DOHH2 (cell line): ENCODE data around the gene METTL24.

Source experiments
- CTCF ChIP-seq: fragments of 200-600 bp; sonication (generic); IDR thresholded peaks from one replicate; pipeline ENCODE4 v1.5.1; 2014; ENCODE audit warnings: antibody characterized with exemption, mild to moderate bottlenecking, low read depth, low read length; ENCODE audit not compliant: poor library complexity, severe bottlenecking
- EZH2phosphoT487 ChIP-seq: fragments of 200-600 bp; sonication (generic); IDR thresholded peaks from 2 replicates; pipeline ENCODE4 v1.6.1; 2017; ENCODE audit warnings: borderline replicate concordance, mild to moderate bottlenecking, antibody characterized with exemption, low read length, moderate library complexity, mixed read lengths

GRCh38 chr6:110394409-110394808 lies 36.3 kb upstream of the METTL24 start:
- TF ChIP-seq CTCF (no peak), EZH2phosphoT487 (no peak)
